Loucy (cell line): ENCODE results near the gene PEX5L.

Experiments
- H2AFZ ChIP-seq: fragments of 200-600 bp; sonication (generic); 2 replicates; pipeline ENCODE4 v1.6.0; 2016; ENCODE audit warnings: antibody characterized with exemption, mild to moderate bottlenecking, low read length, moderate library complexity
- H3F3A ChIP-seq: fragments of 200-600 bp; 2 replicates; pipeline ENCODE4 v1.6.0; 2016; ENCODE audit warnings: antibody characterized with exemption, low read depth, mild to moderate bottlenecking
- H3K27me3 ChIP-seq: fragments of 200-600 bp; sonication (generic); 2 replicates; pipeline ENCODE4 v1.6.1; 2014; ENCODE audit warnings: low read length, mild to moderate bottlenecking; ENCODE audit not compliant: insufficient read depth, poor library complexity, severe bottlenecking
- H3K36me3 ChIP-seq: fragments of 200-600 bp; sonication (generic); 2 replicates; pipeline ENCODE4 v1.6.1; 2016; ENCODE audit warnings: low read length; ENCODE audit not compliant: insufficient read depth
- H3K4me1 ChIP-seq: fragments of 200-600 bp; sonication (generic); 2 replicates; pipeline ENCODE4 v1.5.1; 2014; ENCODE audit warnings: low read length, mild to moderate bottlenecking; ENCODE audit not compliant: insufficient read depth, poor library complexity, severe bottlenecking
- H3K4me2 ChIP-seq: fragments of 200-600 bp; sonication (generic); 2 replicates; pipeline ENCODE4 v1.6.0; 2014; ENCODE audit warnings: antibody characterized with exemption, low read length, low read depth, mild to moderate bottlenecking; ENCODE audit not compliant: poor library complexity, severe bottlenecking
- H3K4me3 ChIP-seq: fragments of 200-600 bp; sonication (generic); 2 replicates; pipeline ENCODE4 v1.5.1; 2014; ENCODE audit warnings: low read length, mild to moderate bottlenecking, mixed read lengths; ENCODE audit not compliant: poor library complexity, severe bottlenecking
- H3K79me2 ChIP-seq: fragments of 200-600 bp; sonication (generic); 2 replicates; pipeline ENCODE4 v1.6.1; 2014; ENCODE audit warnings: low read length; ENCODE audit not compliant: insufficient read depth
- H3K9ac ChIP-seq: fragments of 200-600 bp; sonication (generic); 2 replicates; pipeline ENCODE4 v1.6.0; 2014; ENCODE audit warnings: mild to moderate bottlenecking, low read depth, low read length, moderate library complexity; ENCODE audit not compliant: poor library complexity, severe bottlenecking
- H3K9me2 ChIP-seq: fragments of 200-600 bp; sonication (generic); replicated peaks from 2 replicates; pipeline ENCODE4 v1.6.1; 2016; ENCODE audit warnings: low read depth, low read length, mixed read lengths
- H3K9me3 ChIP-seq: fragments of 200-600 bp; sonication (generic); 2 replicates; pipeline ENCODE4 v1.6.1; 2014; ENCODE audit warnings: mild to moderate bottlenecking, antibody characterized with exemption, low read length, low read depth; ENCODE audit not compliant: insufficient read depth
- H4K20me1 ChIP-seq: fragments of 200-600 bp; sonication (generic); 2 replicates; pipeline ENCODE4 v1.6.0; 2014; ENCODE audit warnings: antibody characterized with exemption, low read length, mild to moderate bottlenecking; ENCODE audit not compliant: insufficient read depth, poor library complexity, severe bottlenecking
- CTCF ChIP-seq: fragments of 200-600 bp; sonication (generic); conservative IDR thresholded peaks from 2 replicates; pipeline ENCODE4 v1.5.1; 2014; ENCODE audit warnings: mild to moderate bottlenecking, antibody characterized with exemption, low read length
- EZH2phosphoT487 ChIP-seq: fragments of 200-600 bp; IDR thresholded peaks from 2 replicates; pipeline ENCODE4 v1.6.1; 2018; ENCODE audit warnings: antibody characterized with exemption, mild to moderate bottlenecking, moderate library complexity, borderline replicate concordance

PEX5L gene

DNA sequence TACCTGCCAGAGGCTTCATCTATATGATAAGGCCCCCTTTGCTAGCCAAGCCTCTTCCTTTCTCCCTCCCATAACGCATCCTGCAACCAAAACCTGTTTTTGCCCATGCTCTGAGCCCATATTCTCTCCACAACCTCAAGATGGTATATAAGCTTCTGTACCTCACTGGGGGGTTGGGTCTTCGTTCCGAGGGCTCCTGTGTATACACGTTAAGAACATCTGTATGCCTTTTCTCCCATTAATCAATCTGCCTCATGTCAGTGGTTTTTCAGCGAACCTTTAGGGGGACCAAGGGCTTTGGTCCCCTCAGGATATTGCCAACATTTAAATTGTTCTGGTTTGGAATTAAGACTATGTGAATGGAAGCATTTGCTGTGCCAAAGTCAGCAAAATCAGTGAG lies 168.0 kb downstream of the PEX5L start:
- H4K20me1 ChIP-seq, result no peaks in the 10 kb centered on the region
- H3K9me3 ChIP-seq, result no peaks in the 10 kb centered on the region; the same call in 1 of the 2 replicates
- H3K9me2 ChIP-seq, result no peaks in the 10 kb centered on the region
- H3K9ac ChIP-seq, result no peak overlapping the region
- no peaks in the 10 kb centered on the region for H3K79me2 ChIP-seq
- H3F3A ChIP-seq, result no peaks in the 10 kb centered on the region
- TF ChIP-seq CTCF (no peak), EZH2phosphoT487 (no peak)
- H3K4me1 ChIP-seq, result peaks cover 10% of the 10 kb centered on the region
- H3K4me2 ChIP-seq, result peak overlapping the region; percentile 8
- no peak overlapping the region for H3K4me3 ChIP-seq
- no peaks in the 10 kb centered on the region for H3K27me3 ChIP-seq
- H3K36me3 ChIP-seq, result no peaks in the 10 kb centered on the region
- no peak overlapping the region for H2AFZ ChIP-seq

GRCh38 chr3:179867961-179868360 lies 168.8 kb downstream of the PEX5L start:
- H3K9me3 ChIP-seq, result peaks cover 3% of the 10 kb centered on the region; the same call in 1 of the 2 replicates
- no peak overlapping the region for H3K4me2 ChIP-seq
- no peaks in the 10 kb centered on the region for H3K27me3 ChIP-seq
- H3K4me3 ChIP-seq, result no peak overlapping the region
- H3K9ac ChIP-seq, result no peak overlapping the region
- no peaks in the 10 kb centered on the region for H3K9me2 ChIP-seq
- H3F3A ChIP-seq, result no peaks in the 10 kb centered on the region
- H3K79me2 ChIP-seq, result no peaks in the 10 kb centered on the region
- no peak overlapping the region for H2AFZ ChIP-seq
- peaks cover 10% of the 10 kb centered on the region for H3K4me1 ChIP-seq
- H3K36me3 ChIP-seq, result no peaks in the 10 kb centered on the region
- TF ChIP-seq CTCF, result no peak
- no peak for TF ChIP-seq EZH2phosphoT487
- no peaks in the 10 kb centered on the region for H4K20me1 ChIP-seq

- Histone ChIP-seq H3K4me1 (peaks cover 10% of the 10 kb centered on the region), H3K79me2 (no peaks in the 10 kb centered on the region)
Observed at GRCh38 chr3:179865861-179866505, 170.8 kb downstream of the PEX5L start.

More at GRCh38 chr3:179865861-179866505, 170.8 kb downstream of the PEX5L start:
- no peak overlapping the region for H3K4me3 ChIP-seq
- TF ChIP-seq EZH2phosphoT487, result no peak
- TF ChIP-seq CTCF, result no peak
- H3K36me3 ChIP-seq, result no peaks in the 10 kb centered on the region
- H2AFZ ChIP-seq, result no peak overlapping the region
- no peak overlapping the region for H3K9ac ChIP-seq
- H3K4me2 ChIP-seq, result no peak overlapping the region
- no peaks in the 10 kb centered on the region for H4K20me1 ChIP-seq
- no peaks in the 10 kb centered on the region for H3K27me3 ChIP-seq
- H3K9me2 ChIP-seq, result no peaks in the 10 kb centered on the region
- no peaks in the 10 kb centered on the region for H3F3A ChIP-seq
- peaks cover 8% of the 10 kb centered on the region; the same call in 1 of the 2 replicates for H3K9me3 ChIP-seq
